Measurements from ENCODE around the gene ERRFI1. TPM values are rescaled to one million over a fixed set of nuclear protein-coding genes. Genes with fewer than 3 reads are reported as not detected.
"Not testable (repeated sequence)": the region's sequence is repeated elsewhere in the genome, so short reads cannot be mapped to it uniquely, and the experiment has no call there.

ERRFI1 gene
- total RNA-seq, 1 donor = 70.4 TPM

- TF ChIP-seq, protein P1, sequence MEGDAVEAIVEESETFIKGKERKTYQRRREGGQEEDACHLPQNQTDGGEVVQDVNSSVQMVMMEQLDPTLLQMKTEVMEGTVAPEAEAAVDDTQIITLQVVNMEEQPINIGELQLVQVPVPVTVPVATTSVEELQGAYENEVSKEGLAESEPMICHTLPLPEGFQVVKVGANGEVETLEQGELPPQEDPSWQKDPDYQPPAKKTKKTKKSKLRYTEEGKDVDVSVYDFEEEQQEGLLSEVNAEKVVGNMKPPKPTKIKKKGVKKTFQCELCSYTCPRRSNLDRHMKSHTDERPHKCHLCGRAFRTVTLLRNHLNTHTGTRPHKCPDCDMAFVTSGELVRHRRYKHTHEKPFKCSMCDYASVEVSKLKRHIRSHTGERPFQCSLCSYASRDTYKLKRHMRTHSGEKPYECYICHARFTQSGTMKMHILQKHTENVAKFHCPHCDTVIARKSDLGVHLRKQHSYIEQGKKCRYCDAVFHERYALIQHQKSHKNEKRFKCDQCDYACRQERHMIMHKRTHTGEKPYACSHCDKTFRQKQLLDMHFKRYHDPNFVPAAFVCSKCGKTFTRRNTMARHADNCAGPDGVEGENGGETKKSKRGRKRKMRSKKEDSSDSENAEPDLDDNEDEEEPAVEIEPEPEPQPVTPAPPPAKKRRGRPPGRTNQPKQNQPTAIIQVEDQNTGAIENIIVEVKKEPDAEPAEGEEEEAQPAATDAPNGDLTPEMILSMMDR (IDR thresholded peaks at IDR 0.05; ENCODE audit: insufficient read depth, low read depth, low read length) = no peak
- DNase-seq (ENCODE audit: low read depth) = peak; percentile 59
- H3K4me3 ChIP-seq (ENCODE audit: low read depth, low read length) = no peak overlapping the region
Observed at GRCh38 chr1:8063298-8064036, 37.4 kb upstream of the ERRFI1 start.

- no peak overlapping the region for H3K4me3 ChIP-seq (ENCODE audit: low read depth, low read length)
- DNase-seq (ENCODE audit: low read depth) = no peak
- TF ChIP-seq, protein P1 (IDR thresholded peaks at IDR 0.05; ENCODE audit: insufficient read depth, low read depth, low read length) = no peak
Observed at GRCh38 chr1:8062861-8063260, 36.8 kb upstream of the ERRFI1 start.

DNA sequence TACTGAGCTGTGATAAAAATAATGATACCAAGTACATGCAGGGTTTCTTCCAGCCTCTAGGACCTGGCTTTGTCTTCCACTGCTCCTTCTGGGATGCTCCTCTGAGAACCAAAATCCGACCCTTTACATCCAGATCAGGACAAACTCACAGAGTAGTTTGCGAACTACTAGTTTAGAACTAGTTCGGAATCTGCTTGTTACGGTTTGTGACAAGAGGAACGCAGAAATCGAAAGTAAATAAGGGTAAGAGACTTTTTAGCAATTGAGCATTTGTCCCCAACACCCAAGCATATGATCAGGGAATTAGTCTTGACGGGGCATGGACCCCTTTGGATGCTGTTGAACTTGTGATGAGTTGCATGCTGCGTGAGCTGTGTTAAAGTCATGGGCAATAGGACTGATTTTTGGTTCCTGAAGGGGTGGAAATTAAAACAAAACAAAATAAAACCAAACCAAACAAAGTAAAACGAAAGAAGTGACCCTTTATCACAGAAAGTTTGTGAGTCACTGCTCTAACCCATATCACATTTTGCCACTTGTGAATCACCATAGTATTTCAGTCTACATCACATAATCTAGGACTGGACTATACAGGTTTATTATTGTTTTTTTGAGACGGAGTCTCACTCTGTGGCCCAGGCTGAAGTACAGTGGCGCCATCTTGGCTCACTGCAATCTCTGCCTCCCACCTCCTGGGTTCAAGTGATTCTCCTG is 35.7 kb upstream of the ERRFI1 start:
- no peak overlapping the region for H3K4me3 ChIP-seq (ENCODE audit: low read depth, low read length)
- DNase-seq (ENCODE audit: low read depth) = peak; percentile 56
- TF ChIP-seq, protein P1 (IDR thresholded peaks at IDR 0.05; ENCODE audit: insufficient read depth, low read depth, low read length) = no peak

GRCh38 chr1:8061210-8061609 is 35.1 kb upstream of the ERRFI1 start:
- TF ChIP-seq, protein P1 (IDR thresholded peaks at IDR 0.05; ENCODE audit: insufficient read depth, low read depth, low read length) = no peak
- DNase-seq (ENCODE audit: low read depth) = peak; percentile 97
- H3K4me3 ChIP-seq (ENCODE audit: low read depth, low read length) = no peak overlapping the region

DNA sequence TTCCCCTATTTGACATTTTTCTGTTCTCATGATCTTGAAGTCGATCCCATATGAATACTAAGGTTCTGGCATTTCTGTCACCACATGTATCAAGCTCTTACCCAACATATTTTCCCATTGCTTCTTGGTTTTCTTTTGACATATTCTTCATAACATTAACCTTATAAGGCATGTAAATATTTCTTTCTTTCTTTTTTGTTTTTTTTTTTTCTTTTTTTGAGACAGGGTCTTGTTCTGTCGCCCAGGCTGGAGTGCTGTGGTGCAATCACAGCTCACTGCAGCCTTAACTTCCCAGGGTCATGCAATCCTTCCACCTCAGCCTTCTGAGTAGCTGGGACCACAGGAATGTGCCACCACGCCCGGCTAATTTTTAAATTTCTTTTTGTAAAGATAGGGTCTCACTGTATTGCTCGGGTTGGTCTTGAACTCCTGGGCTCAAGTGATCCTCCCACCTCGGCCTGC is 33.1 kb upstream of the ERRFI1 start:
- TF ChIP-seq, protein P1 (IDR thresholded peaks at IDR 0.05; ENCODE audit: insufficient read depth, low read depth, low read length) = no peak
- peak; percentile 89 for DNase-seq (ENCODE audit: low read depth)
- H3K4me3 ChIP-seq (ENCODE audit: low read depth, low read length) = no peak overlapping the region

DNA sequence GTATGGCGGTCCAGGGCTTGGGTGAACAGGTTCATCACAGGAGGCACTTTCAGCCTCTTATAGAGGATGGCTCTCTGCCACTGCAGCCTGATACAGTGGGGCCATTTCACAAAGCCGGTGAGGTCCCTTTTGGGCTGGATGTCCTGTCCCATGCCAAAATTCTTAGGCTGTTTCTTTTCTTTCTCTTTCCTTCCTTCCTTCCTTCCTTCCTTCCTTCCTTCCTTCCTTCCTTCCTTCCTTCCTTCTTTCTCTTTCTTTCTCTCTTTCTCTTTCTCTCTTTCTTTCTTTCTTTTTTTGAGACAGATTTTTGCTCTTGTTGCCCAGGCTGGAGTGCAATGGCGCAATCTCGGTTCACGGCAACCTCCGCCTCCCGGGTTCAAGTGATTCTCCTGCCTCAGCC is 31.7 kb upstream of the ERRFI1 start:
- not testable (repeated sequence) for H3K4me3 ChIP-seq (ENCODE audit: low read depth, low read length); DNase-seq (ENCODE audit: low read depth)

DNA sequence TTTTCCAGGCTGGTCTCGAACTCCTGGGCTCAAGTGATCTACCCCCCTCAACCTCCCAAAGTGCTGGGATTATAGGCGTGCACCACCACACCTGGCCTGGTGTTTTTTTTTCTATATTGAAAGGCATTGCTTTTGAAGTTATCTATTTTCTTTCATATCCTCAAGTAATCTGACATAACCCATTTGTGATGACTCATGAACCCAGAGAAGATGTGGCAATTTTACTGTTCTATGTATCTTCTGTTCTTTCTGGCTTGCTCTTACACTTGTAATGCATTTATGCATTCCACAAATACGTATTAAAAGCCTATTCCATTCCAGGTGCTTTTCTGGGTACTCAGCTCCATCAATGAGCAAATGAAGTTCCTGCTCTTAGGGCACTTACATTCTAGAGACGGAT is 29.9 kb upstream of the ERRFI1 start:
- DNase-seq (ENCODE audit: low read depth) = peak; percentile 93
- H3K4me3 ChIP-seq (ENCODE audit: low read depth, low read length) = no peak overlapping the region
- TF ChIP-seq, protein P1 (IDR thresholded peaks at IDR 0.05; ENCODE audit: insufficient read depth, low read depth, low read length) = no peak
